NCI-H82 (cell line): ENCODE data around the gene PKP4.

ENCODE experiments used
- DNase-seq: peaks from one replicate; lab custom pipeline; 2025; lab: John Stamatoyannopoulos, UW

Gene PKP4

GRCh38 chr2:158716921-158717320 is 260.2 kb downstream of the PKP4 start:
- no peak for DNase-seq

DNA sequence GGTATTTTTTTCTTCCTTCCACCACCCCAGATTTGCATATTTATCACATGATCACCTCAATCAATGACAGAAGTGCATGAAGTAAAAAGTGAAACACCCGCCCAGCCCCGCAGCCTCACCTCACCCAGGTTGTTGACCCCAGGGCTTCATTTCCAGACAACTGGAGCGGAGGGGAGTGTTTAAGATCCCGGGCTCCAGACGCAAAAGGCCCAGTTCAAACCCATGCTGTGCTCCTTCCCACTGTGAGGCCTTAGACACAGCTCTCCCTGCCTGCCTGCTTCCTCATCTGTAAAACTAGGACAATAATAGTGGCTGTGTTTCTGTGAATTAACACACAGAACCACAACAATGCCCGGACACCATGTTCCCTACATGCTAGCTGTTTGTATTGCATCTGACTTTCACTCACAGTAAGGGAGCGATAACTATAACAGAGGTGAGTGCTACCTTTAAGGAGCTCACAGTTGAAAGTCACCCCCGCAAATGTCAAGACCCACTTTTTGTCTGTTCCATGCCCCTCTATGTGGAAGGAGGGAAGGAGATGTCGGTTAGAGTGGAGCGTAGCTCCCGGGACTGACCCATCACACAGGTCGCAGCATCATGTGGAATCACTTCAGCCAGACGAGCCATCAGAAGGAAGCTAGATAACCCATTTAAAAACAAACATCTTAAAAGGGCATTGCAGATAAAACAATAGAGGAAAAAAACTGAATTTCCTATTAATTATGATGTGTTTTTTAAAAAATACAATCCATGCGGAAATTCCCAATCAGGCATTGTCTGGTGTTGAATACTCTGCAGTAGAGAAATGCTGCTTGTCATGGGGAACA is 260.8 kb downstream of the PKP4 start:
- DNase-seq, result no peak

- no peak for DNase-seq
Measured at GRCh38 chr2:158718196-158718585, 261.4 kb downstream of the PKP4 start.

GRCh38 chr2:158718851-158719250 is 262.1 kb downstream of the PKP4 start:
- peak; percentile 38 for DNase-seq

- peak; percentile 97 for DNase-seq
Measured at GRCh38 chr2:158719403-158719802, 262.7 kb downstream of the PKP4 start.

GRCh38 chr2:158722266-158723105 is 265.7 kb downstream of the PKP4 start:
- DNase-seq, result no peak

GRCh38 chr2:158723181-158723838 is 266.6 kb downstream of the PKP4 start:
- DNase-seq, result no peak

GRCh38 chr2:158723921-158724802 is 267.4 kb downstream of the PKP4 start:
- peak; percentile 16 for DNase-seq

DNA sequence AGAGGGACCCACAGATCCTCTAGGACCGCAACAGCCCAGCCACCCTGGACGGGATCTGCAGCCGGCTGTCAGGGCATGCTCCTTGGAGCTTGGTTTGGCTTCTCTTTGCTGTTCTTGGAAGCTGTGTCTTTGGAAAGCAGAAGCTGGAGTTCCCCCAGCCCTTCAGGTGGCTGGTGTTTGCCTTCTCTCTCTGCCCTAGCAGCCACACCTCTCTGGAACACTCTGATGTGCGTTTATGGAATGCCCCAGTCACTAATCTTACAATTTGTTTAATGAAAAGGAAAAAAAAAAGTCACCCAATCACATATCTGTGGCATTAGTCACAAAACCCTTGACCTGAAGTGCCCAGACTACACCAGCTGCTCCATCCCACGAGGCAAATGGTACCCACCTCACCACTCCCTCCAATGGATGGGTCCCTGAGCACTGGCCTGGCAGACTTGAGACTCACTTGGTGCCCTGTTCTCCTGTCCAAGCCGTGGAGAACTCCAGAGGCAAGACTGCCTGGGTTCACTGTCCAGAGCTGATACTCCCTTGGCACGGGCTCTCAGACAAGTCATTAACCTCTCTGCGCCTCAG is 268.1 kb downstream of the PKP4 start:
- peak; percentile 22 for DNase-seq

DNA sequence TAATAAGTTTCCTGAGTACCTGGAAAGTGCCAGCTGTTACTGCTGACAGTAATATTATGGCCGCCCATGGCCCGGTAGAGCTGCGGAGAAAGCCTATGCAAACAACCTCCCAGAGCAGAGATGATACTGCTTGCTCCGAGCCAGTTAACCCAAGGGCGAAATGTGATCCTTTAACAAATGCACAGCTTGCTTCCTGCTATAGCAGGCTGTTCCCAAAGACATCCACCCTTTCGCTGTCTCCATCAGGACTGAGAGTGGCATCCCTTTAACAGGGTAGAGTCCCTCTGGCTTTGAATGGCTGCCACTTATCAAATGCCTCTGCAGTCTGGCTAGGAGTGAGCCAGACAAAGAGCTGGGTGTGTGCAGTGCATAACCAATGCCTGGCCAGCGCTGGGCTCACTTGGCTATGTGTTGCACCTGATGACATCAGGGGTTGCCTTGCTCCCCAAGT is 268.7 kb downstream of the PKP4 start:
- DNase-seq, result peak; percentile 42

DNA sequence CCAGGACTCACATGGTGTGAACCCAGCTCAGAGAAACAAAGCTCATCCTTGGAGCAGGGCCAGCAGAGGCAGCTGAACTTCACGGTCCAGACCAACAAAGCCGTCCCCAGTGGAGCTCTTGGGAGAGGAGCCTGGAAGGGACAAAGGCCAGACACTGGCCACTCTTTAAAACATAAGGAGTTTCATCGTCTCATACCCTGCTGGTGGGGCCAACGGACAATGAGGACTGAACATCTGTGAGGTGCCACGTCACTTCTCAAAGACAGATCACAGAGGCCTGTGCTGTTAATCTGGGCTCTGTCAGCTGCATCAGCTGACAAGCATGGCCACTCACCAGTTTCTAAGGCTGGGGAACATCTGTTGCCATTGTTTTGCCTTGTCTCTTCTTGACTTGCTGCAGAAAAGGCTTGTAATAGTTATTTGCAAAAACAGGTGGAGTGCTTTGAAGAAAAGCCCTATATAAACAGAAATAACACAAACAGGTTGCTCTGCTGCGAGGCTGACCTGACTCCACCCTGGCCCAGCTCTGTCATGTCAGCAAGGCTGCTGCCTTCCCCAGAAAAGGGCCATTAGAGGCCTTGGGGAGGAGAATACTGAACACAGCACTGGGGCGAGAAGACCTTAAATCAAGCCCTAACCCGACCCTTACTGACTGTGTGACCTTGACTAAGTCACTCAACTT is 270.3 kb downstream of the PKP4 start:
- peak; percentile 92 for DNase-seq

DNA sequence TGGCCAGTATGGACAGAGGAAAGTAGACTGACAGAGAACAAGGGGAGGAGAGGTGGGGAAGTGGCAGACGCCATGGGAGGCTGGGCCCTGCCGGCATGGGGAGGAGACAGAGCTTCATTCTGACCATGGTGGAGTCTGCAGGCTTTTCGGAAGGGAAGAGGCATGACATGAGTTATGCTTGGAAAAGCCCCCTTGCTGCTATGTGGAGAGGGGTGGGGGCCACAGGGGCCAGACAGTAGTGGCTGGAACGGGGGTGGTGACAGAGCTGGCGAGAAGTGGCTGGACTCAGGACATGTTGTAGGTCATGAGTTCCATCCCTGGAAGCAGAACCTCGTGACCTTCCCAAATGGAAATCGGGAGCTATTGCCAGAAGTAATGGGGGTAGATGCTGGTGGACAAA is 271.7 kb downstream of the PKP4 start:
- no peak for DNase-seq

- DNase-seq, result no peak
Measured at GRCh38 chr2:158729451-158729850, 272.7 kb downstream of the PKP4 start.

DNA sequence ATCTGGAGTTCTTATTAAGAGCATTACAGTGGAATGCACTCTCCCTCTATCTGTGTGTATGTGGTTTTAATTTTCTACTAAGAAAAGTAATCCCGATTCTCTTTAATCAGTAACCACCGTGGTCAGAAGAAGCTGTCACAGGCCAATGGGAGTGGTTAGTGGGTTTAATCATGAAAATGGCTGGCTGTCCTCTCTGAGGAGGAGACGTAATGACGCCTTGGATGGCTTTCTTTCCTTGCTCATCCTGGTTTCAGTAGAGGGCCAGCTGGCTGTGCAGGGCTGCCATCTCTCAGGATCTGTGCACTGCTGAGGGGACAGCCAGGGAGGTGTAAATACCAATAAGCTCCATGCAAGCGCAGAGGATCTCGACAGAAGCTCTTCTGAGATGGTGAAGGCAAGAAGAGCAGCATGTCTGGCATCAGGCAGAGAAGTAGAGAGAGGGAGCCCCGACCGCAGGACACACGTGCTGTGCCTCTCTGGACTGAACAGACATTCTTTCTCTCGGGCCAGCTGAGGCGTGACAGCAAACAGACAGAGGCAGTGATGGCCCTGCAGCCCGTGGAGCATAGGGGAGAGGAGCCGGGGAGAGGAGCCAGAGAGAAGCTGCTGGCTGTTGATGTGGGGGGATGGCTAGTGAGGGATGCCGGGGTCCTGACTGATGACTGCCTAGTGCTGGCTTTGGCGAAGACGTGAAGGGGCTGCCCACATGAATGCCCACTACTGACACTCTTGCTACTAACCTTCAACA is 273.3 kb downstream of the PKP4 start:
- no peak for DNase-seq

- no peak for DNase-seq
Measured at GRCh38 chr2:158730621-158731140, 273.9 kb downstream of the PKP4 start.

GRCh38 chr2:158731386-158731785 is 274.6 kb downstream of the PKP4 start:
- no peak for DNase-seq
